ENCODE data around the gene EDDM13.
A peak's percentile ranks its signal among the peaks of the same experiment; 100 is the strongest.

The EDDM13 gene

GRCh38 chr19:56312787-56313657 lies 40.5 kb downstream of the EDDM13 start:
- DNase-seq, result no peak
- no peaks in the 10 kb centered on the region for H3K79me2 ChIP-seq (ENCODE audit: control insufficient read depth, insufficient read depth, low read length)
- H3K56ac ChIP-seq (ENCODE audit: low read length), result no peak overlapping the region
- H3K27me3 ChIP-seq (ENCODE audit: insufficient read depth, low read length, poor library complexity), result no peaks in the 10 kb centered on the region
- H3K4ac ChIP-seq (ENCODE audit: low read depth, low read length), result no peak overlapping the region
- H3K18ac ChIP-seq (ENCODE audit: low read length), result no peak overlapping the region
- H4K5ac ChIP-seq (ENCODE audit: low read length), result no peak overlapping the region
- no CpG with 5 or more reads among the region's 10 CpGs for WGBS (ENCODE audit: extremely low coverage, insufficient coverage, low lambda C conversion rate)
- H3K36me3 ChIP-seq (ENCODE audit: control insufficient read depth, insufficient read depth, low read length), result no peaks in the 10 kb centered on the region
- H3K23ac ChIP-seq (ENCODE audit: low read length), result no peak overlapping the region
- no peak overlapping the region for H3K4me3 ChIP-seq (ENCODE audit: low read length)
- H2BK120ac ChIP-seq (ENCODE audit: low read depth, low read length), result no peak overlapping the region
- H3K79me1 ChIP-seq (ENCODE audit: low read length), result no peaks in the 10 kb centered on the region
- H2AK5ac ChIP-seq (ENCODE audit: low read length), result no peak overlapping the region
- H3K9ac ChIP-seq (ENCODE audit: low read length), result no peak overlapping the region
- H3K4me1 ChIP-seq (ENCODE audit: control insufficient read depth, low read depth, low read length), result peaks cover 4% of the 10 kb centered on the region
- no peak overlapping the region for H3K27ac ChIP-seq (ENCODE audit: low read depth, low read length)
- H3K4me2 ChIP-seq (ENCODE audit: low read length), result no peak overlapping the region
- H2BK5ac ChIP-seq (ENCODE audit: low read length), result no peak overlapping the region
- no peak overlapping the region for H2BK15ac ChIP-seq (replicated peaks; ENCODE audit: low read depth)
- H4K8ac ChIP-seq (ENCODE audit: low read depth, low read length), result no peak overlapping the region

GRCh38 chr19:56314018-56314380 lies 41.5 kb downstream of the EDDM13 start:
- Histone ChIP-seq H2AK5ac (ENCODE audit: low read length) (no peak overlapping the region), H3K4me2 (ENCODE audit: low read length) (peak overlapping the region; percentile 76), H4K8ac (ENCODE audit: low read depth, low read length) (no peak overlapping the region), H2BK120ac (ENCODE audit: low read depth, low read length) (no peak overlapping the region), H3K23ac (ENCODE audit: low read length) (no peak overlapping the region), H3K27me3 (ENCODE audit: insufficient read depth, low read length, poor library complexity) (no peaks in the 10 kb centered on the region), H3K79me1 (ENCODE audit: low read length) (no peaks in the 10 kb centered on the region), H3K9ac (ENCODE audit: low read length) (peak overlapping the region; percentile 81), H2BK5ac (ENCODE audit: low read length) (no peak overlapping the region), H3K56ac (ENCODE audit: low read length) (peak overlapping the region; percentile 85), H4K5ac (ENCODE audit: low read length) (no peak overlapping the region), H3K36me3 (ENCODE audit: control insufficient read depth, insufficient read depth, low read length) (no peaks in the 10 kb centered on the region), H3K4me3 (ENCODE audit: low read length) (peak overlapping the region; percentile 83), H2BK15ac (replicated peaks; ENCODE audit: low read depth) (no peak overlapping the region), H3K27ac (ENCODE audit: low read depth, low read length) (peak overlapping the region; percentile 9), H3K79me2 (ENCODE audit: control insufficient read depth, insufficient read depth, low read length) (no peaks in the 10 kb centered on the region), H3K4ac (ENCODE audit: low read depth, low read length) (peak overlapping the region; percentile 57), H3K18ac (ENCODE audit: low read length) (no peak overlapping the region), H3K4me1 (ENCODE audit: control insufficient read depth, low read depth, low read length) (peaks cover 4% of the 10 kb centered on the region)
- peak; percentile 83 for DNase-seq
- WGBS (ENCODE audit: extremely low coverage, insufficient coverage, low lambda C conversion rate), result no CpG with 5 or more reads among the region's 9 CpGs

- Histone ChIP-seq H3K4me2 (ENCODE audit: low read length) (peak within 1 kb of the TSS; percentile 76), H3K79me1 (ENCODE audit: low read length) (no peaks in the 10 kb centered on the region), H2BK15ac (replicated peaks; ENCODE audit: low read depth) (no peak within 1 kb of the TSS), H3K27ac (ENCODE audit: low read depth, low read length) (peak within 1 kb of the TSS; percentile 85), H2BK5ac (ENCODE audit: low read length) (peak within 1 kb of the TSS; percentile 93), H3K4me1 (ENCODE audit: control insufficient read depth, low read depth, low read length) (peaks cover 4% of the 10 kb centered on the region), H3K4ac (ENCODE audit: low read depth, low read length) (peak within 1 kb of the TSS; percentile 57), H2AK5ac (ENCODE audit: low read length) (no peak within 1 kb of the TSS), H3K36me3 (ENCODE audit: control insufficient read depth, insufficient read depth, low read length) (no peaks in the 10 kb centered on the region), H3K56ac (ENCODE audit: low read length) (peak within 1 kb of the TSS; percentile 98), H3K4me3 (ENCODE audit: low read length) (peak within 1 kb of the TSS; percentile 84), H2BK120ac (ENCODE audit: low read depth, low read length) (no peak within 1 kb of the TSS), H3K27me3 (ENCODE audit: insufficient read depth, low read length, poor library complexity) (no peaks in the 10 kb centered on the region), H3K9ac (ENCODE audit: low read length) (peak within 1 kb of the TSS; percentile 89), H3K79me2 (ENCODE audit: control insufficient read depth, insufficient read depth, low read length) (no peaks in the 10 kb centered on the region), H3K18ac (ENCODE audit: low read length) (peak within 1 kb of the TSS; percentile 53), H4K5ac (ENCODE audit: low read length) (no peak within 1 kb of the TSS), H4K8ac (ENCODE audit: low read depth, low read length) (no peak within 1 kb of the TSS), H3K23ac (ENCODE audit: low read length) (no peak within 1 kb of the TSS)
- DNase-seq, result peak; percentile 97
- no CpG with 5 or more reads among the region's 47 CpGs for WGBS (ENCODE audit: extremely low coverage, insufficient coverage, low lambda C conversion rate)
These were observed 42.0 kb downstream of the EDDM13 start, which contains the start of gene ZSCAN5A for GRCh38 chr19:56314381-56315076. TSS of gene ZSCAN5A (minus strand) at chr19:56314839. CDS start at chr19:56225046, 89,793 bp downstream.

GRCh38 chr19:56315077-56315828 lies 42.7 kb downstream of the EDDM13 start:
- DNase-seq, result peak; percentile 99
- Histone ChIP-seq H2BK15ac (replicated peaks; ENCODE audit: low read depth) (no peak overlapping the region), H3K36me3 (ENCODE audit: control insufficient read depth, insufficient read depth, low read length) (no peaks in the 10 kb centered on the region), H3K4me3 (ENCODE audit: low read length) (peak overlapping the region; percentile 84), H2BK5ac (ENCODE audit: low read length) (no peak overlapping the region), H4K5ac (ENCODE audit: low read length) (no peak overlapping the region), H3K23ac (ENCODE audit: low read length) (no peak overlapping the region), H3K27ac (ENCODE audit: low read depth, low read length) (no peak overlapping the region), H2AK5ac (ENCODE audit: low read length) (no peak overlapping the region), H4K8ac (ENCODE audit: low read depth, low read length) (no peak overlapping the region), H3K4me1 (ENCODE audit: control insufficient read depth, low read depth, low read length) (peaks cover 4% of the 10 kb centered on the region), H3K79me1 (ENCODE audit: low read length) (no peaks in the 10 kb centered on the region), H3K56ac (ENCODE audit: low read length) (peak overlapping the region; percentile 98), H3K4ac (ENCODE audit: low read depth, low read length) (no peak overlapping the region), H3K9ac (ENCODE audit: low read length) (peak overlapping the region; percentile 89), H3K18ac (ENCODE audit: low read length) (peak overlapping the region; percentile 53), H3K79me2 (ENCODE audit: control insufficient read depth, insufficient read depth, low read length) (no peaks in the 10 kb centered on the region), H3K4me2 (ENCODE audit: low read length) (peak overlapping the region; percentile 74), H3K27me3 (ENCODE audit: insufficient read depth, low read length, poor library complexity) (no peaks in the 10 kb centered on the region), H2BK120ac (ENCODE audit: low read depth, low read length) (no peak overlapping the region)
- WGBS (ENCODE audit: extremely low coverage, insufficient coverage, low lambda C conversion rate), result no CpG with 5 or more reads among the region's 37 CpGs

DNA sequence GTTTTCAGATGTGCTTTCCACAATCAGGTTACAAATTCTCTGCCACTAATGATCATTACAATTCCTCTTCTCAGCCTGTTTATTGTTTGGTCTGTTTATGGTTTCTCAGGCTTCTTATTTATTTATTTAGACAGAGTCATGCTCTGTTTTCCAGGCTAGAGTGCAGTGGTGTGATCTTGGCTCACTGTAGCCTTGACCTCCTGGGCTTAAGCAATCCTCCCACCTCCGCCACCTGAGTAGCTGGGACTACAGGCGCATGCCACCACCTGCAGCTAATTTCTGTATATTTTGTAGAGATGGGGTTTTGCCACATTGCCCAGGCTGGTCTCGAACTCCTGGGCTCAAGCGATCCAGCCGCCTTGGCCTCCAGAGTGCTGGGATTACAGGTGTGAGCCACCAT lies 44.2 kb downstream of the EDDM13 start:
- H3K9ac ChIP-seq (ENCODE audit: low read length), result no peak overlapping the region
- no peak overlapping the region for H4K8ac ChIP-seq (ENCODE audit: low read depth, low read length)
- peaks cover 4% of the 10 kb centered on the region for H3K4me1 ChIP-seq (ENCODE audit: control insufficient read depth, low read depth, low read length)
- H4K5ac ChIP-seq (ENCODE audit: low read length), result no peak overlapping the region
- no peaks in the 10 kb centered on the region for H3K36me3 ChIP-seq (ENCODE audit: control insufficient read depth, insufficient read depth, low read length)
- no peak overlapping the region for H3K4me3 ChIP-seq (ENCODE audit: low read length)
- H2BK5ac ChIP-seq (ENCODE audit: low read length), result no peak overlapping the region
- H3K18ac ChIP-seq (ENCODE audit: low read length), result no peak overlapping the region
- no peaks in the 10 kb centered on the region for H3K79me1 ChIP-seq (ENCODE audit: low read length)
- DNase-seq, result no peak
- H2BK120ac ChIP-seq (ENCODE audit: low read depth, low read length), result no peak overlapping the region
- H3K27ac ChIP-seq (ENCODE audit: low read depth, low read length), result no peak overlapping the region
- no peak overlapping the region for H3K4me2 ChIP-seq (ENCODE audit: low read length)
- no CpG with 5 or more reads among the region's 5 CpGs for WGBS (ENCODE audit: extremely low coverage, insufficient coverage, low lambda C conversion rate)
- no peak overlapping the region for H3K56ac ChIP-seq (ENCODE audit: low read length)
- no peak overlapping the region for H3K4ac ChIP-seq (ENCODE audit: low read depth, low read length)
- H3K79me2 ChIP-seq (ENCODE audit: control insufficient read depth, insufficient read depth, low read length), result no peaks in the 10 kb centered on the region
- no peak overlapping the region for H3K23ac ChIP-seq (ENCODE audit: low read length)
- H2BK15ac ChIP-seq (replicated peaks; ENCODE audit: low read depth), result no peak overlapping the region
- no peak overlapping the region for H2AK5ac ChIP-seq (ENCODE audit: low read length)
- no peaks in the 10 kb centered on the region for H3K27me3 ChIP-seq (ENCODE audit: insufficient read depth, low read length, poor library complexity)
